Endodermal cell (in vitro differentiated cells): ENCODE results near the gene DBNDD1. TPM values are rescaled to one million over a fixed set of nuclear protein-coding genes. Genes with fewer than 3 reads are reported as not detected.

Experiments
- DNase-seq: peaks from one replicate; pipeline ENCODE4 v3.0.0-alpha.2; 2017
- H3K27ac ChIP-seq: 2 replicates; pipeline ENCODE4 v1.5.1; 2013; ENCODE audit warnings: mild to moderate bottlenecking, low read depth, low read length, moderate library complexity
- H3K27me3 ChIP-seq: 2 replicates; pipeline ENCODE4 v1.6.1; 2013; ENCODE audit warnings: mild to moderate bottlenecking, low read length, moderate library complexity; ENCODE audit not compliant: insufficient read depth, control insufficient read depth, poor library complexity, severe bottlenecking
- H3K36me3 ChIP-seq: 2 replicates; pipeline ENCODE4 v1.7.0; 2013; ENCODE audit warnings: mild to moderate bottlenecking, low read length, moderate library complexity; ENCODE audit not compliant: control insufficient read depth, insufficient read depth
- H3K4me1 ChIP-seq: one replicate; pipeline ENCODE4 v1.7.0; 2013; ENCODE audit warnings: low read length; ENCODE audit not compliant: control insufficient read depth, insufficient read depth
- H3K4me3 ChIP-seq: 2 replicates; pipeline ENCODE4 v1.5.1; 2013; ENCODE audit warnings: mild to moderate bottlenecking, low read length, moderate library complexity
- H3K9ac ChIP-seq: 2 replicates; pipeline ENCODE4 v1.6.1; 2013; ENCODE audit warnings: mild to moderate bottlenecking, low read length, moderate library complexity; ENCODE audit not compliant: poor library complexity, severe bottlenecking; ENCODE audit errors: extremely low read depth
- H3K9me3 ChIP-seq: 2 replicates; pipeline ENCODE4 v1.6.1; 2013; ENCODE audit warnings: mild to moderate bottlenecking, low read length, moderate library complexity; ENCODE audit not compliant: control insufficient read depth
- H3K27ac Mint-ChIP-seq: 2 replicates; pipeline ENCODE4 v1.8.0; 2020; ENCODE audit warnings: mixed read lengths
- H3K27me3 Mint-ChIP-seq: 2 replicates; pipeline ENCODE4 v1.8.0; 2021; ENCODE audit warnings: mild to moderate bottlenecking, mixed read lengths; ENCODE audit not compliant: insufficient read depth
- H3K36me3 Mint-ChIP-seq: 2 replicates; pipeline ENCODE4 v1.8.0; 2020; ENCODE audit warnings: low read depth, mixed read lengths
- H3K4me1 Mint-ChIP-seq: 2 replicates; pipeline ENCODE4 v1.8.0; 2020; ENCODE audit warnings: mixed read lengths
- H3K4me3 Mint-ChIP-seq: 2 replicates; pipeline ENCODE4 v1.8.0; 2020; ENCODE audit warnings: mild to moderate bottlenecking, moderate library complexity, mixed read lengths
- H3K9me3 Mint-ChIP-seq: 2 replicates; pipeline ENCODE4 v1.8.0; 2020; ENCODE audit warnings: mild to moderate bottlenecking, mixed read lengths
- WGBS, 2 experiments: methylation state at CpG; one replicate each; pipeline versions ENCODE4 v1.1.5 to v1.1.7; 2013; ENCODE audit warnings: missing lambda C conversion rate in 2 of 2, mixed read lengths in 1 of 2; ENCODE audit not compliant: insufficient coverage in 1 of 2, insufficient read length in 1 of 2; 5-methylcytosine and 5-hydroxymethylcytosine counted together
- total RNA-seq, 2 donors: library from RNA; stranded (reverse); fragmentation: NEBNext Ultra II Directional in 1 of 2; extraction: Animal tissue kit (Norgen Biotek cat#: 25700) in 1 of 2; gene quantifications; 2 replicates in 1 of 2; 3 replicates in 1 of 2; pipeline ENCODE4 v1.2.1, GENCODE V29; 2021
- TF ChIP-seq, protein P1 (sequence below): fragments of 200-600 bp; sonication (generic); conservative IDR thresholded peaks from 2 replicates; pipeline ENCODE4 v1.5.0; 2021; ENCODE audit warnings: antibody characterized with exemption, mild to moderate bottlenecking

DBNDD1 gene
- total RNA-seq, 2 donors from 2014 or later, result 31.5 to 32.5 TPM

DNA sequence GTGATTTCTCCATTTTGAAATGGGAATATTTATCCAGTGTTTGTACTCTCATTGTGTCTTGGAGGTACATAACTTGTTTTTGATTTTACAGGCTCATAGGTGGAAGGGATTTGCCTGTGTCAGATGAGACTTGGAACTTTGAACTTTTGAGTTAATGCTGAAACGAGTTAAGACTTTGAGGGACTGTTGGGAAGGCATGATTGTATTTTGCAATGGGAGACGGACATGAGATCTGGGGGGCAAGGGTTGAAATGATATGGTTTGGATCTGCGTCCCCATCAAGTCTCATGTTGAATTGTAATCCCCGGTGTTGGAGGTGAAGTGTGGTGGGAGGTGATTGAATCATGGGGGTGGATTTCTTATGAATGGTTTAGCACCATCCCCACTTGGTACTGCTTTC is 36.1 kb upstream of the DBNDD1 start:
- Mint-ChIP-seq H3K36me3 (peaks cover 4% of the 10 kb centered on the region), H3K27ac (no peak overlapping the region), H3K27me3 (peaks cover 27% of the 10 kb centered on the region), H3K4me1 (peaks cover 3% of the 10 kb centered on the region), H3K4me3 (no peak overlapping the region), H3K9me3 (peaks cover 50% of the 10 kb centered on the region)
- DNase-seq, result no peak
- no peaks in the 10 kb centered on the region for H3K36me3 ChIP-seq
- 83 to 84% methylated on average over 3 to 4 of the region's 4 CpGs for WGBS, 2 experiments
- peaks cover 34% of the 10 kb centered on the region for H3K9me3 ChIP-seq
- H3K9ac ChIP-seq, result no peak overlapping the region
- no peaks in the 10 kb centered on the region for H3K4me1 ChIP-seq
- H3K4me3 ChIP-seq, result no peak overlapping the region
- H3K27me3 ChIP-seq, result no peaks in the 10 kb centered on the region
- TF ChIP-seq, protein P1, sequence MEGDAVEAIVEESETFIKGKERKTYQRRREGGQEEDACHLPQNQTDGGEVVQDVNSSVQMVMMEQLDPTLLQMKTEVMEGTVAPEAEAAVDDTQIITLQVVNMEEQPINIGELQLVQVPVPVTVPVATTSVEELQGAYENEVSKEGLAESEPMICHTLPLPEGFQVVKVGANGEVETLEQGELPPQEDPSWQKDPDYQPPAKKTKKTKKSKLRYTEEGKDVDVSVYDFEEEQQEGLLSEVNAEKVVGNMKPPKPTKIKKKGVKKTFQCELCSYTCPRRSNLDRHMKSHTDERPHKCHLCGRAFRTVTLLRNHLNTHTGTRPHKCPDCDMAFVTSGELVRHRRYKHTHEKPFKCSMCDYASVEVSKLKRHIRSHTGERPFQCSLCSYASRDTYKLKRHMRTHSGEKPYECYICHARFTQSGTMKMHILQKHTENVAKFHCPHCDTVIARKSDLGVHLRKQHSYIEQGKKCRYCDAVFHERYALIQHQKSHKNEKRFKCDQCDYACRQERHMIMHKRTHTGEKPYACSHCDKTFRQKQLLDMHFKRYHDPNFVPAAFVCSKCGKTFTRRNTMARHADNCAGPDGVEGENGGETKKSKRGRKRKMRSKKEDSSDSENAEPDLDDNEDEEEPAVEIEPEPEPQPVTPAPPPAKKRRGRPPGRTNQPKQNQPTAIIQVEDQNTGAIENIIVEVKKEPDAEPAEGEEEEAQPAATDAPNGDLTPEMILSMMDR, result no peak
- no peak overlapping the region for H3K27ac ChIP-seq

DNA sequence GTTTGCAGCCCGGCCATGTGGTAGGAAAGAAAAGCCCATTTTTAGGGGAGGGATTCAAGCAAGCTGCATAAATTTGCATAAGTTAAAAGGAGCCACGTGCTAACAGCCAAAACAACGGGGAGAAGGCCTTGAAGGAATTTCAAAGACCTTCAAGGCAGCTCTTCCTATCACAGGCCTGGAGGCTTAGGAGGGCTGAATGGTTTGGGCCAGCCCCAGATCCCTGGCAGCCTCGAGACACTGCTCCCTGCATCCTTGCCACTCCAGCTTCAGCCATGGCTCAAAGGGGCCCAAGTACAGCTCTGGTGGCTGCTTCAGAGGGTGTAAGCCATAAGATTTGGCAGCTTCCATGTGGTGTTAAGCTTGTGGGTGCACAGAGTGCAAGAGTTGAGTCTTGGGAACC is 35.3 kb upstream of the DBNDD1 start:
- H3K4me3 Mint-ChIP-seq, result no peak overlapping the region
- H3K9me3 ChIP-seq, result peaks cover 34% of the 10 kb centered on the region
- H3K9ac ChIP-seq, result no peak overlapping the region
- H3K4me3 ChIP-seq, result no peak overlapping the region
- no peak for DNase-seq
- H3K27me3 ChIP-seq, result no peaks in the 10 kb centered on the region
- H3K4me1 ChIP-seq, result no peaks in the 10 kb centered on the region
- peaks cover 50% of the 10 kb centered on the region for H3K9me3 Mint-ChIP-seq
- TF ChIP-seq, protein P1, result no peak
- H3K36me3 Mint-ChIP-seq, result peaks cover 4% of the 10 kb centered on the region
- H3K4me1 Mint-ChIP-seq, result no peaks in the 10 kb centered on the region
- 54 to 100% methylated on average over 2 to 4 of the region's 4 CpGs for WGBS, 2 experiments
- peaks cover 27% of the 10 kb centered on the region for H3K27me3 Mint-ChIP-seq
- no peak overlapping the region for H3K27ac Mint-ChIP-seq
- H3K36me3 ChIP-seq, result no peaks in the 10 kb centered on the region
- H3K27ac ChIP-seq, result no peak overlapping the region

DNA sequence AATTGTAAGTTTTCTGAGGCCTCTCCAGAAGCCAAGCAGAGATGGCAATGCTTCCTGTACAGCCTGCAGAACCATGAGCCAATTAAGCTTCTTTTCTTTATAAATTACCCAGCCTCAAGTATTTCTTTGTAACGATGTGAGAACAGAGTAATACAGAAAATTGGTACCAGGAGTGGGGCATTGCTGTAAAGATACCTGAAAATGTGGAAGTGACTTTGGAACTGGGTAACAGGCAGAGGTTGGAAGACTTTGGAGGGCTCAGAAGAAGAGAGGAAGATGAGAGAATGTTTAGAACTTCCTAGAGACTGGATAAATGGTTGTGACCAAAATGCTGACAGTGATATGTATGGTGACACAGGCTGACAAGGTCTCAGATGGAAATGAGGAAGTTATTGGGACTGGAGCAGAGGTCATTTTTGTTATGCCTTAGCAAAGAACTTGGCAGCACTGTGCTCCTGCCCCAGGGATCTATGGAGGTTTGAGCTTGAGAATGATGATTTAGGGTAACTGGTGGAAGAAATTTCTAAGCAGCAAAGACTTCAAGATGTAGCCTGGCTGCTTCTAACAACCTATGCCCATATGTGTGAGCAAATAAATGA is 34.7 kb upstream of the DBNDD1 start:
- H3K4me1 ChIP-seq, result no peaks in the 10 kb centered on the region
- H3K36me3 ChIP-seq, result no peaks in the 10 kb centered on the region
- H3K4me3 ChIP-seq, result no peak overlapping the region
- no peak overlapping the region for H3K9ac ChIP-seq
- peaks cover 26% of the 10 kb centered on the region for H3K27me3 Mint-ChIP-seq
- H3K9me3 Mint-ChIP-seq, result peaks cover 50% of the 10 kb centered on the region
- 20 to 68% methylated on average over 1 of the region's 1 CpG for WGBS, 2 experiments
- H3K27me3 ChIP-seq, result no peaks in the 10 kb centered on the region
- TF ChIP-seq, protein P1, result no peak
- no peak for DNase-seq
- peaks cover 34% of the 10 kb centered on the region for H3K9me3 ChIP-seq
- no peak overlapping the region for H3K27ac Mint-ChIP-seq
- H3K36me3 Mint-ChIP-seq, result peaks cover 4% of the 10 kb centered on the region
- no peaks in the 10 kb centered on the region for H3K4me1 Mint-ChIP-seq
- H3K4me3 Mint-ChIP-seq, result no peak overlapping the region
- H3K27ac ChIP-seq, result no peak overlapping the region
